ENCODE data around the gene FHOD3.

DNA sequence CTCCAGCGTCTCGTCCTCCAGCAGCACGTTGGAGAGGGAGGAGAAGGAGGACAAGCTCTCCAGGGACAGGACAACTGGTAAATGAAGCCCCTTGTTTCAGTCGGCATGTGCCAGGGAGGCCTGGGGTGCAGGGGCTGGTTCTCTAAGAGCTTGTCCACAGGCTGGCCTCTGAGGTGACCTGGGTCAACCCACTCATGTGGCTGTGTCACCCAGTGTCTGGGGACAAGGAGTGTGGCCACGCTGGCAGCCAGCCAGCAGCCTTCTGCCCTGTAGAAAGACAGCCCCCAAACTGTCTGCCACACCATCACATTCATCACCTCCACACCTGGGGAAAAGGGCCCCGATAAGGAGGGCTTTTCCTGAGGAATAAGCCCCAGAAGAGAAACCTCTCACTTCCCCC is 411.8 kb downstream of the FHOD3 start:
- TF ChIP-seq POLR2AphosphoS5 (IDR thresholded peaks at IDR 0.05; ENCODE audit: low read depth, low read length) (no peak), POLR2A (IDR thresholded peaks at IDR 0.05; ENCODE audit: low read depth, low read length) (no peak), SPI1 (IDR thresholded peaks at IDR 0.05; ENCODE audit: low read depth, low read length) (no peak)

All from GM12891 (cell line).